Nephron (organoid): Measurements from ENCODE around the gene FITM2.
A peak's percentile ranks its signal among the peaks of the same experiment; 100 is the strongest.

ENCODE experiments used
- H3K27ac Mint-ChIP-seq, 3 experiments: 2 replicates each; pipeline ENCODE4 v1.8.0; 2020; ENCODE audit warnings: mixed read lengths in 3 of 3, mild to moderate bottlenecking in 2 of 3, moderate library complexity in 1 of 3
- H3K27me3 Mint-ChIP-seq: 2 replicates; pipeline ENCODE4 v1.8.0; 2021; ENCODE audit warnings: low read depth, mild to moderate bottlenecking, moderate library complexity, mixed read lengths
- H3K36me3 Mint-ChIP-seq: 2 replicates; pipeline ENCODE4 v1.8.0; 2020; ENCODE audit warnings: low read depth, mixed read lengths
- H3K4me1 Mint-ChIP-seq: 2 replicates; pipeline ENCODE4 v1.8.0; 2020; ENCODE audit warnings: mixed read lengths
- H3K4me3 Mint-ChIP-seq, 3 experiments: 2 replicates each; pipeline ENCODE4 v1.8.0; 2020; ENCODE audit warnings: mild to moderate bottlenecking in 3 of 3, mixed read lengths in 3 of 3, moderate library complexity in 2 of 3
- H3K9me3 Mint-ChIP-seq: 2 replicates; pipeline ENCODE4 v1.8.0; 2020; ENCODE audit warnings: mixed read lengths
- TF ChIP-seq, protein P1 (sequence below), 3 experiments: fragments of 200-600 bp; sonication (generic); IDR thresholded peaks; one replicate each; pipeline ENCODE4 v1.5.0; 2021; ENCODE audit warnings: antibody characterized with exemption in 3 of 3; ENCODE audit not compliant: unreplicated experiment in 3 of 3

Gene FITM2

GRCh38 chr20:44310664-44311639 is at the start of gene FITM2:
Gene FITM2, minus strand, starts transcription at chr20:44311202. Its CDS starts 54 bp downstream, at chr20:44311148.
- Mint-ChIP-seq H3K27ac (peak within 1 kb of the TSS; percentile 35 to 80 (median 59)), H3K9me3 (no peaks in the 10 kb centered on the region), H3K4me3 (peak within 1 kb of the TSS; percentile 92 to 97 (median 96)), H3K4me1 (peaks cover 15% of the 10 kb centered on the region), H3K27me3 (no peaks in the 10 kb centered on the region), H3K36me3 (no peaks in the 10 kb centered on the region)
- TF ChIP-seq, protein P1, sequence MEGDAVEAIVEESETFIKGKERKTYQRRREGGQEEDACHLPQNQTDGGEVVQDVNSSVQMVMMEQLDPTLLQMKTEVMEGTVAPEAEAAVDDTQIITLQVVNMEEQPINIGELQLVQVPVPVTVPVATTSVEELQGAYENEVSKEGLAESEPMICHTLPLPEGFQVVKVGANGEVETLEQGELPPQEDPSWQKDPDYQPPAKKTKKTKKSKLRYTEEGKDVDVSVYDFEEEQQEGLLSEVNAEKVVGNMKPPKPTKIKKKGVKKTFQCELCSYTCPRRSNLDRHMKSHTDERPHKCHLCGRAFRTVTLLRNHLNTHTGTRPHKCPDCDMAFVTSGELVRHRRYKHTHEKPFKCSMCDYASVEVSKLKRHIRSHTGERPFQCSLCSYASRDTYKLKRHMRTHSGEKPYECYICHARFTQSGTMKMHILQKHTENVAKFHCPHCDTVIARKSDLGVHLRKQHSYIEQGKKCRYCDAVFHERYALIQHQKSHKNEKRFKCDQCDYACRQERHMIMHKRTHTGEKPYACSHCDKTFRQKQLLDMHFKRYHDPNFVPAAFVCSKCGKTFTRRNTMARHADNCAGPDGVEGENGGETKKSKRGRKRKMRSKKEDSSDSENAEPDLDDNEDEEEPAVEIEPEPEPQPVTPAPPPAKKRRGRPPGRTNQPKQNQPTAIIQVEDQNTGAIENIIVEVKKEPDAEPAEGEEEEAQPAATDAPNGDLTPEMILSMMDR (IDR thresholded peaks at IDR 0.05; ENCODE audit: unreplicated experiment in 3 of 3) = peak; percentile 91 to 96 (median 94)

GRCh38 chr20:44360221-44360620 is 49.2 kb upstream of the FITM2 start:
- Mint-ChIP-seq H3K4me1 (peaks cover 10% of the 10 kb centered on the region), H3K9me3 (no peaks in the 10 kb centered on the region), H3K36me3 (no peaks in the 10 kb centered on the region), H3K27ac (no peak overlapping the region), H3K4me3 (no peak overlapping the region), H3K27me3 (peaks cover 9% of the 10 kb centered on the region)
- TF ChIP-seq, protein P1 (IDR thresholded peaks at IDR 0.05; ENCODE audit: unreplicated experiment in 3 of 3) = no peak

DNA sequence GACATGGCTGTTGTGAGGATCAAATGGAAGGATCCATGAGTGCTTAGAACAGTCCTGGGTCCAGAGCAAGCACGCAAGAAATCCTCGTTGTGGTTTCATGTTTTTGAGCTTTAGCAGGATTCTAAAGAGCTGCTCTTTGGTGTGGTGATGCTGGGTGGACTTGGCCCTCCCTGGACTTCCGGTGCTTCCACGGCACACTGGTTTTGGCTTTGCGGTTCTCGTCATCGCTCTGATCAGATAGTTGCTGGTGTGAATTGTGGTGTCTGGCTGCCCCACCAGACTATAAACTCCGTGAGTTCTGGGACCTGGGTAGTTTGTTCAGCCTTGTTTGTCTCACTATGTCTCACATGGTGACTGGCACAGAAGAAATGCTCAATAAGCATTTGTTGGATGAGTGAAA is 47.8 kb upstream of the FITM2 start:
- no peak overlapping the region for H3K27ac Mint-ChIP-seq
- no peaks in the 10 kb centered on the region for H3K9me3 Mint-ChIP-seq
- no peak overlapping the region for H3K4me3 Mint-ChIP-seq
- TF ChIP-seq, protein P1 (IDR thresholded peaks at IDR 0.05; ENCODE audit: unreplicated experiment in 3 of 3) = no peak
- peaks cover 9% of the 10 kb centered on the region for H3K27me3 Mint-ChIP-seq
- H3K4me1 Mint-ChIP-seq = peaks cover 10% of the 10 kb centered on the region
- no peaks in the 10 kb centered on the region for H3K36me3 Mint-ChIP-seq

DNA sequence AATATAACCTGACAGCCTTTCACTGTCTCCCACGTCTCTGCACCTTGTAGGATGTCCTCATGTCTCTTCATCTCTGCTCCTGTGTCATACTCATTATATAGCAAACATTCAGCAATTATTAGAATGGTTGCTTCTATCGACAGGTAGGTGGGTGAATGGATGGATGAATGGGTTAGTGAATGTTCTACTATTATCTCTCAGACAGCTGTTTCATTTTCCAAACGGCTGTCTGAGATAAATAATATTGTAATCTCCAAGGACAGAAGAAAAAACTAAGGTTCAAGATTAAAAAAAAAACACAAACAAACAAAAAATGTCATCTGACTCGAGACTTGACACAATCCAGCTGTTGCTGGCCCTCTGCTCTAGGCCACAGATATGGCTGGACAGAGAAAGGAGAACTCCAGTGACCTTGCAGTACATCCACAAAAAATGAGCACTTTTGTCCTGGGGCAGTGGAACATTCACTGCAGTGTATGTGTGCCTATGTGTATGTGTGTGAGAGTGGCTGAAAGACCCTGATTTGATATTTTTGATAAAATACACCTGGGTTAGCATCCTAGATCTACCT is 46.6 kb upstream of the FITM2 start:
- H3K9me3 Mint-ChIP-seq = no peaks in the 10 kb centered on the region
- H3K4me3 Mint-ChIP-seq = no peak overlapping the region
- H3K4me1 Mint-ChIP-seq = peaks cover 10% of the 10 kb centered on the region

GRCh38 chr20:44357020-44357419 is 46.0 kb upstream of the FITM2 start:
- Mint-ChIP-seq H3K4me1 (peaks cover 10% of the 10 kb centered on the region), H3K36me3 (no peaks in the 10 kb centered on the region), H3K27me3 (peaks cover 8% of the 10 kb centered on the region), H3K4me3 (no peak overlapping the region), H3K9me3 (no peaks in the 10 kb centered on the region), H3K27ac (peak overlapping the region in 1 of 3 experiments; percentile 49)
- TF ChIP-seq, protein P1 (IDR thresholded peaks at IDR 0.05; ENCODE audit: unreplicated experiment in 3 of 3) = no peak

More for the DNA sequence above, 46.6 kb upstream of the FITM2 start:
- H3K27ac Mint-ChIP-seq = peak overlapping the region; percentile 14 to 49 (median 48)
- peaks cover 9% of the 10 kb centered on the region for H3K27me3 Mint-ChIP-seq
- no peaks in the 10 kb centered on the region for H3K36me3 Mint-ChIP-seq
- TF ChIP-seq, protein P1 (IDR thresholded peaks at IDR 0.05; ENCODE audit: unreplicated experiment in 3 of 3) = no peak
